Neural crest cell (in vitro differentiated cells): ENCODE results near the gene ADAM23. TPM values are rescaled to one million over a fixed set of nuclear protein-coding genes. Genes with fewer than 3 reads are reported as not detected.

ENCODE experiments used
- DNase-seq: peaks from one replicate; pipeline ENCODE4 v3.0.0; 2021; ENCODE audit warnings: low read depth, mixed read lengths, low spot score
- H3K27ac Mint-ChIP-seq: one replicate; pipeline ENCODE4 v1.8.0; 2021; ENCODE audit warnings: mild to moderate bottlenecking, mixed read lengths; ENCODE audit not compliant: unreplicated experiment
- H3K27me3 Mint-ChIP-seq: 2 replicates; pipeline ENCODE4 v1.8.0; 2021; ENCODE audit warnings: low read depth, mild to moderate bottlenecking, mixed read lengths
- H3K36me3 Mint-ChIP-seq: 2 replicates; pipeline ENCODE4 v1.8.0; 2021; ENCODE audit warnings: low read depth, mild to moderate bottlenecking, mixed read lengths
- H3K4me1 Mint-ChIP-seq: 2 replicates; pipeline ENCODE4 v1.8.0; 2021; ENCODE audit warnings: mixed read lengths
- H3K4me3 Mint-ChIP-seq: one replicate; pipeline ENCODE4 v1.8.0; 2021; ENCODE audit warnings: mild to moderate bottlenecking, mixed read lengths
- H3K9me3 Mint-ChIP-seq: 2 replicates; pipeline ENCODE4 v1.8.0; 2021; ENCODE audit warnings: mixed read lengths
- CTCF ChIP-seq: fragments of 200-600 bp; sonication (generic); conservative IDR thresholded peaks from 2 replicates; pipeline ENCODE4 v1.5.0; 2021; ENCODE audit warnings: antibody characterized with exemption, mild to moderate bottlenecking
- total RNA-seq: library from RNA; stranded (reverse); gene quantifications from 2 replicates; pipeline ENCODE4 v1.2.1, GENCODE V29; 2021

Gene ADAM23
- total RNA-seq, 1 donor from 2014 or later, result 31.2 TPM

DNA sequence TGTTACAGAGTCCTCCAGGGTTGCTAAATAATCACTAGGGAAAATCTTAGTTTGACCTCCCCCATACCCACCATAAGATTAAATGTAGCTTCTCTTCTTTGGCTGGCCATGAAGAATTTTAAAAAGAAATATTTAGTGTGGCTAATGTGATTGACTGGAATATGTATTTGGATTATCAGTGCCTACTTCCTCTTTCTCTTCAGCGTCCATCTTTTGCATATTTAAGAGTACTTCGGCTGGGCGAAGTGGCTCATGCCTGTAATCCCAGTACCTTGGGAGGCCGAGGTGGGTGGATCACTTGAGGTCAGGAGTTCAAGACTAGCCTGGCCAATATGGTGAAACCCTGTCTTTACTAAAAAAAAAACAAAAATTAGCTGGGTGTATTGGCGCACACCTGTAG, 28.8 kb downstream of the ADAM23 start:
- no peaks in the 10 kb centered on the region for H3K27me3 Mint-ChIP-seq
- no peak for TF ChIP-seq CTCF
- no peak overlapping the region for H3K27ac Mint-ChIP-seq
- peaks cover 5% of the 10 kb centered on the region for H3K9me3 Mint-ChIP-seq
- H3K4me3 Mint-ChIP-seq, result no peak overlapping the region
- DNase-seq, result no peak
- peaks cover 6% of the 10 kb centered on the region for H3K36me3 Mint-ChIP-seq
- H3K4me1 Mint-ChIP-seq, result no peaks in the 10 kb centered on the region

- Mint-ChIP-seq H3K9me3 (no peaks in the 10 kb centered on the region), H3K27me3 (no peaks in the 10 kb centered on the region)
- TF ChIP-seq CTCF, result no peak
Observed at GRCh38 chr2:206474099-206474498, 30.8 kb downstream of the ADAM23 start.

DNA sequence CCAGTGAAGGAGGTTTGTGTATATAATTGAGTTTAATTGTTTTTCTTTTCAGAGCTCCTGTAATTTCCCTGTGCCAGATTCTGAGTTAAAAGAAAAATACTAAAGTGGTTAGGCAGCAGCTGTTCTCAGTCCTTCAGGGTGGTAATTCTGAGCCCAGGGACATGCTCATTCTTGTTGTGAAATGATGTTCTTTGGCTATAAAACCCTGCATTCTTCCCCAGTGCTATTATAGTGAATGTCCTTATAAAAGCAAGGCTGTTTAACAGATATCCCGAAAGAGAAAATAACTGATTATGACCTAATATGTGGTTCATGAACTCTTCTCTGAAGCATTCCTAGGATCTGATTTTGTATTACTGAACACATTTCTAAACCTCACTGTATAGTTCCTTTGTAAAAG, 34.0 kb downstream of the ADAM23 start:
- Mint-ChIP-seq H3K9me3 (no peaks in the 10 kb centered on the region), H3K4me1 (no peaks in the 10 kb centered on the region)

More at GRCh38 chr2:206474099-206474498, 30.8 kb downstream of the ADAM23 start:
- no peak overlapping the region for H3K4me3 Mint-ChIP-seq
- H3K4me1 Mint-ChIP-seq, result no peaks in the 10 kb centered on the region
- H3K36me3 Mint-ChIP-seq, result peaks cover 6% of the 10 kb centered on the region
- no peak overlapping the region for H3K27ac Mint-ChIP-seq
- DNase-seq, result no peak

DNA sequence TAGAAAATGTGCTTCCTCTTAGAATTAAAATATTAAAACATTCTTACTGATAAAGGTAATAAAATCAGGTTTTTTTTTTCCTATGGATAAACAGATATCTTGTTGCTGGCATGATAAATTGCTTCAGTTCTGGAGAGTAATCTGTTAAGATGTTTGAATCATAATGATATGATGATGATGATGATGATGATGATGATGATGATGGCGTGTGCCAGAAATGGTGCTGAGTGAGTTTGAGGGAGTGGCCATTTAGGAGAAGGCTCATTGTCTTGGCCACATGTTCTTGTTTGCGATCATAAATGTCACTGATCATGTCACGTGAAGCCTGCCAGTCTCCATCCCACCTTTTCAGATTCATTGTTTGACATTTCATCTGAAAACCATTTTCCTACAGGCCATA, 35.0 kb downstream of the ADAM23 start:
- Mint-ChIP-seq H3K27ac (no peak overlapping the region), H3K4me3 (no peak overlapping the region), H3K27me3 (no peaks in the 10 kb centered on the region), H3K36me3 (peaks cover 3% of the 10 kb centered on the region), H3K9me3 (no peaks in the 10 kb centered on the region), H3K4me1 (no peaks in the 10 kb centered on the region)
- no peak for TF ChIP-seq CTCF
- no peak for DNase-seq

More for the DNA sequence above, 34.0 kb downstream of the ADAM23 start:
- Mint-ChIP-seq H3K36me3 (peaks cover 6% of the 10 kb centered on the region), H3K27ac (no peak overlapping the region), H3K27me3 (no peaks in the 10 kb centered on the region), H3K4me3 (no peak overlapping the region)
- no peak for DNase-seq
- TF ChIP-seq CTCF, result no peak

GRCh38 chr2:206480161-206480560, 36.8 kb downstream of the ADAM23 start:
- Mint-ChIP-seq H3K27ac (no peak overlapping the region), H3K27me3 (no peaks in the 10 kb centered on the region), H3K4me1 (no peaks in the 10 kb centered on the region), H3K9me3 (peaks cover 5% of the 10 kb centered on the region), H3K4me3 (no peak overlapping the region), H3K36me3 (peaks cover 9% of the 10 kb centered on the region)
- no peak for DNase-seq
- TF ChIP-seq CTCF, result no peak

- peaks cover 12% of the 10 kb centered on the region for H3K36me3 Mint-ChIP-seq
- no peak for DNase-seq
- H3K9me3 Mint-ChIP-seq, result peaks cover 5% of the 10 kb centered on the region
- H3K4me3 Mint-ChIP-seq, result no peak overlapping the region
- no peaks in the 10 kb centered on the region for H3K27me3 Mint-ChIP-seq
- no peak for TF ChIP-seq CTCF
- no peak overlapping the region for H3K27ac Mint-ChIP-seq
- no peaks in the 10 kb centered on the region for H3K4me1 Mint-ChIP-seq
Observed at GRCh38 chr2:206480620-206481019, 37.3 kb downstream of the ADAM23 start.
